IMR-90 (cell line): ENCODE measurements around the gene NRF1. TPM values are rescaled to one million over a fixed set of nuclear protein-coding genes. Genes with fewer than 3 reads are reported as not detected.

ENCODE experiments used
- ATAC-seq: fragments of 200-7000 bp; cut with Tn5 transposase; 2 replicates; pipeline ENCODE4 v1.9.1; 2020; ENCODE audit warnings: low read depth, mild to moderate bottlenecking, moderate library complexity
- BruUV-seq: library from RNA; stranded (reverse); fragments of 400-500 nt; replicated peaks from 2 replicates; lab custom pipeline; 2021; lab: Mats Ljungman, UMichigan
- CTCF ChIA-PET: fragments of 300-600 bp; formaldehyde crosslinking; extraction: SDS; loops from one replicate; lab custom pipeline; 2021; ENCODE audit warnings: antibody characterized with exemption; lab: Yijun Ruan, JAX
- POLR2A ChIA-PET: fragments of 300-600 bp; sonication (Branson Sonifier 250); formaldehyde crosslinking; loops from one replicate; lab custom pipeline; 2022; ENCODE audit warnings: antibody characterized with exemption; ENCODE audit not compliant: unreplicated experiment; lab: Charles Lee
- DNase-seq: peaks from one replicate; pipeline ENCODE4 v3.0.0; 2013
- H2AFZ ChIP-seq: replicated peaks from 2 replicates; pipeline ENCODE3; 2013; ENCODE audit warnings: low read length, mild to moderate bottlenecking; ENCODE audit not compliant: poor library complexity
- H2AK5ac ChIP-seq: 2 replicates; pipeline ENCODE4 v1.6.1; 2013; ENCODE audit warnings: low read depth, low read length, inconsistent platforms
- H2AK9ac ChIP-seq: replicated peaks from 2 replicates; pipeline ENCODE3; 2013; ENCODE audit warnings: mild to moderate bottlenecking, low read depth, low read length, moderate library complexity; ENCODE audit not compliant: poor library complexity
- H2BK120ac ChIP-seq: 2 replicates; pipeline ENCODE4 v1.6.1; 2013; ENCODE audit warnings: low read depth, low read length, inconsistent platforms
- H2BK15ac ChIP-seq: 3 replicates; pipeline ENCODE4 v1.6.1; 2013; ENCODE audit warnings: low read depth, low read length, inconsistent platforms
- H2BK20ac ChIP-seq: 2 replicates; pipeline ENCODE4 v1.6.1; 2013; ENCODE audit warnings: low read depth, mild to moderate bottlenecking, inconsistent platforms, low read length, moderate library complexity
- H2BK5ac ChIP-seq: 2 replicates; pipeline ENCODE4 v1.6.1; 2013; ENCODE audit warnings: mild to moderate bottlenecking, low read depth, low read length, inconsistent platforms; ENCODE audit not compliant: poor library complexity, severe bottlenecking
- H3K14ac ChIP-seq: replicated peaks from 2 replicates; pipeline ENCODE4 v1.6.1; 2013; ENCODE audit warnings: low read depth, low read length, inconsistent platforms
- H3K18ac ChIP-seq: 2 replicates; pipeline ENCODE4 v1.6.1; 2013; ENCODE audit warnings: low read depth, low read length, control low read depth
- H3K23ac ChIP-seq: 2 replicates; pipeline ENCODE4 v1.6.1; 2013; ENCODE audit warnings: low read depth, low read length, inconsistent platforms
- H3K27ac ChIP-seq: 2 replicates; pipeline ENCODE4 v1.5.1; 2013; ENCODE audit warnings: mild to moderate bottlenecking, control low read depth, low read length; ENCODE audit not compliant: insufficient read depth
- H3K27me3 ChIP-seq: 2 replicates; pipeline ENCODE4 v1.6.1; 2013; ENCODE audit warnings: low read length; ENCODE audit not compliant: control insufficient read depth, insufficient read depth
- H3K36me3 ChIP-seq: 2 replicates; pipeline ENCODE4 v1.6.1; 2013; ENCODE audit warnings: low read length, mixed read lengths; ENCODE audit not compliant: control insufficient read depth, insufficient read depth
- H3K4ac ChIP-seq: 2 replicates; pipeline ENCODE4 v1.6.1; 2013; ENCODE audit warnings: low read depth, low read length, inconsistent platforms
- H3K4me1 ChIP-seq: 2 replicates; pipeline ENCODE4 v1.6.1; 2013; ENCODE audit warnings: low read length, mixed read lengths; ENCODE audit not compliant: control insufficient read depth, insufficient read depth
- H3K4me2 ChIP-seq: 2 replicates; pipeline ENCODE4 v1.6.1; 2013; ENCODE audit warnings: low read depth, mild to moderate bottlenecking, control low read depth, low read length, moderate library complexity
- H3K4me3 ChIP-seq: 2 replicates; pipeline ENCODE4 v1.5.1; 2013; ENCODE audit warnings: low read depth, mild to moderate bottlenecking, control low read depth, low read length, moderate library complexity; ENCODE audit not compliant: insufficient read depth
- H3K56ac ChIP-seq: 2 replicates; pipeline ENCODE4 v1.6.1; 2013; ENCODE audit warnings: low read length, inconsistent platforms; ENCODE audit not compliant: insufficient read depth; ENCODE audit errors: extremely low read depth
- H3K79me1 ChIP-seq, 2 experiments: 2 replicates each; pipeline ENCODE4 v1.6.1; 2013; ENCODE audit warnings: low read length in 2 of 2, inconsistent platforms in 1 of 2, low read depth in 1 of 2
- H3K9ac ChIP-seq: 2 replicates; pipeline ENCODE4 v1.6.1; 2013; ENCODE audit warnings: low read depth, low read length, control low read depth
- H3K9me1 ChIP-seq: 2 replicates; pipeline ENCODE4 v1.6.1; 2013; ENCODE audit warnings: low read length, inconsistent platforms; ENCODE audit not compliant: insufficient read depth
- H3K9me3 ChIP-seq: 2 replicates; pipeline ENCODE4 v1.6.1; 2013; ENCODE audit warnings: low read length; ENCODE audit not compliant: control insufficient read depth, insufficient read depth
- H4K20me1 ChIP-seq: 2 replicates; pipeline ENCODE4 v1.6.1; 2013; ENCODE audit warnings: low read length, inconsistent platforms; ENCODE audit not compliant: insufficient read depth
- H4K5ac ChIP-seq: 2 replicates; pipeline ENCODE4 v1.6.1; 2013; ENCODE audit warnings: mild to moderate bottlenecking, low read depth, low read length, control low read depth
- H4K8ac ChIP-seq, 2 experiments: 2 replicates each; pipeline ENCODE4 v1.6.1; 2013; ENCODE audit warnings: low read depth in 2 of 2, low read length in 2 of 2, control low read depth in 1 of 2, inconsistent platforms in 1 of 2
- H4K91ac ChIP-seq: 2 replicates; pipeline ENCODE4 v1.6.1; 2013; ENCODE audit warnings: low read depth, low read length, inconsistent platforms; ENCODE audit not compliant: insufficient read depth
- BHLHE40 ChIP-seq: fragments of 150-350 bp; IDR thresholded peaks from 2 replicates; pipeline ENCODE4 v1.6.1; 2016; ENCODE audit warnings: mild to moderate bottlenecking, low read depth, low read length
- CEBPB ChIP-seq: IDR thresholded peaks from 2 replicates; pipeline ENCODE4 v1.6.1; 2012; ENCODE audit warnings: low read depth, low read length, improper control_type of control experiment
- CHD1 ChIP-seq: IDR thresholded peaks from 2 replicates; pipeline ENCODE4 v1.6.1; 2012; ENCODE audit warnings: low read depth, low read length, improper control_type of control experiment
- CTCF ChIP-seq: conservative IDR thresholded peaks from 2 replicates; pipeline ENCODE4 v1.5.1; 2012; ENCODE audit warnings: mild to moderate bottlenecking, low read depth, low read length, improper control_type of control experiment
- ELK1 ChIP-seq: fragments of 150-350 bp; IDR thresholded peaks from 2 replicates; pipeline ENCODE4 v1.6.1; 2016; ENCODE audit warnings: low read depth, mild to moderate bottlenecking, low read length, moderate library complexity, borderline replicate concordance
- MAFK ChIP-seq: IDR thresholded peaks from 2 replicates; pipeline ENCODE4 v1.6.1; 2012; ENCODE audit warnings: low read depth, low read length, improper control_type of control experiment
- MAZ ChIP-seq: IDR thresholded peaks from 2 replicates; pipeline ENCODE4 v1.6.1; 2012; ENCODE audit warnings: low read depth, mild to moderate bottlenecking, low read length, improper control_type of control experiment, moderate library complexity, borderline replicate concordance
- NFE2L2 ChIP-seq: fragments of 150-350 bp; IDR thresholded peaks from 2 replicates; pipeline ENCODE4 v1.6.1; 2016; ENCODE audit warnings: low read depth, mild to moderate bottlenecking, low read length
- RCOR1 ChIP-seq: IDR thresholded peaks from 2 replicates; pipeline ENCODE4 v1.6.1; 2012; ENCODE audit warnings: mild to moderate bottlenecking, low read length, improper control_type of control experiment; ENCODE audit not compliant: insufficient replicate concordance
- RFX5 ChIP-seq: IDR thresholded peaks from 2 replicates; pipeline ENCODE4 v1.8.0; 2012; ENCODE audit warnings: low read depth, mild to moderate bottlenecking, low read length, moderate library complexity
- SMC3 ChIP-seq: fragments of 150-350 bp; IDR thresholded peaks from 2 replicates; pipeline ENCODE4 v1.6.1; 2016; ENCODE audit warnings: low read depth, mild to moderate bottlenecking, antibody characterized with exemption, low read length, moderate library complexity
- USF2 ChIP-seq: fragments of 150-350 bp; IDR thresholded peaks from 2 replicates; pipeline ENCODE4 v1.6.1; 2017; ENCODE audit warnings: mild to moderate bottlenecking, antibody characterized with exemption, low read length, low read depth
- WGBS, 2 experiments: methylation state at CpG; one replicate each; pipeline versions ENCODE4 v1.1.5 to v1.1.7; 2013; ENCODE audit warnings: missing lambda C conversion rate in 2 of 2; ENCODE audit not compliant: insufficient read length in 1 of 2; ENCODE audit errors: extremely low coverage in 2 of 2; 5-methylcytosine and 5-hydroxymethylcytosine counted together
- dilution Hi-C: fragments of 300-500 bp; cut with HindIII; formaldehyde crosslinking; loops from one replicate; pipeline ENCODE4 v1.14.3; 2018; ENCODE audit warnings: low sequenced_read_pairs; ENCODE audit not compliant: unreplicated experiment
- in situ Hi-C: fragments of 300-500 bp; cut with MboI; formaldehyde crosslinking; loops from 3 replicates; pipeline ENCODE4 v1.14.3; 2019; ENCODE audit warnings: low sequenced_read_pairs, inconsistent platforms, mixed read lengths
- intact Hi-C: fragments of 100-400 bp; cut with micrococcal nuclease; formaldehyde crosslinking; loops from 2 replicates; pipeline ENCODE4 v1.10.0; 2022
- polyA plus RNA-seq, 3 experiments: library from polyadenylated mRNA; depleted of rRNA; stranded (reverse); fragments of >200 nt; gene quantifications; 2 replicates each; pipeline ENCODE4 v1.2.3, GENCODE V29; 2012; ENCODE audit warnings: low replicate concordance in 1 of 3
- total RNA-seq: library from RNA; depleted of rRNA; stranded (reverse); fragments of >200 nt; gene quantifications from 2 replicates; pipeline ENCODE4 v1.2.3, GENCODE V29; 2012

The NRF1 gene
- total and polyA plus RNA-seq, 2 of the 4 experiments (the other 2 are of a cell fraction), result 11.4 to 15.8 TPM

- Histone ChIP-seq H2BK5ac (no peak overlapping the region), H3K79me1 (no peaks in the 10 kb centered on the region), H3K14ac (no peak overlapping the region), H4K8ac (no peak overlapping the region), H3K36me3 (no peaks in the 10 kb centered on the region), H3K9me1 (no peaks in the 10 kb centered on the region), H2AFZ (peak overlapping the region; percentile 58), H4K5ac (no peak overlapping the region), H3K4me3 (no peak overlapping the region), H4K20me1 (peaks cover 30% of the 10 kb centered on the region), H2BK15ac (no peak overlapping the region), H3K56ac (no peak overlapping the region), H3K9ac (no peak overlapping the region), H3K18ac (no peak overlapping the region), H3K4me2 (no peak overlapping the region), H2AK5ac (no peak overlapping the region), H2BK120ac (no peak overlapping the region), H3K23ac (0 out of 2 replicates have a peak overlapping the region, but pooled peaks have one; percentile 62), H2AK9ac (peak overlapping the region; percentile 76), H2BK20ac (no peak overlapping the region), H3K4ac (no peak overlapping the region), H3K27me3 (peaks cover 79% of the 10 kb centered on the region), H3K9me3 (peaks cover 8% of the 10 kb centered on the region), H3K27ac (no peak overlapping the region), H3K4me1 (peaks cover 3% of the 10 kb centered on the region), H4K91ac (no peak overlapping the region)
- intact Hi-C loops (no loop called here), in situ Hi-C loops (no loop called here), dilution Hi-C loops (no loop called here)
- 5% methylated on average over 13 of the region's 44 CpGs; no CpG with 5 or more reads in 1 of the 2 experiments for WGBS, 2 experiments
- ChIA-PET POLR2A (no interaction called here), CTCF (no interaction called here)
- DNase-seq (no peak), ATAC-seq (no peak; the same call in 1 of the 2 replicates)
- no TSS peak for BruUV-seq
- TF ChIP-seq CHD1 (no peak), BHLHE40 (no peak), MAZ (no peak), MAFK (no peak), CTCF (no peak), ELK1 (no peak), SMC3 (no peak), CEBPB (no peak), NFE2L2 (no peak), RCOR1 (no peak), USF2 (no peak), RFX5 (no peak)
Measured at GRCh38 chr7:129785685-129786514, 174.4 kb downstream of the NRF1 start.
